ENCODE data around the gene KCNB1. TPM values are rescaled to one million over a fixed set of nuclear protein-coding genes. Genes with fewer than 3 reads are reported as not detected.

KCNB1 gene
- total RNA-seq, 6 donors from 2014 or later: 0.40 to 2.2 (median 0.98) TPM

DNA sequence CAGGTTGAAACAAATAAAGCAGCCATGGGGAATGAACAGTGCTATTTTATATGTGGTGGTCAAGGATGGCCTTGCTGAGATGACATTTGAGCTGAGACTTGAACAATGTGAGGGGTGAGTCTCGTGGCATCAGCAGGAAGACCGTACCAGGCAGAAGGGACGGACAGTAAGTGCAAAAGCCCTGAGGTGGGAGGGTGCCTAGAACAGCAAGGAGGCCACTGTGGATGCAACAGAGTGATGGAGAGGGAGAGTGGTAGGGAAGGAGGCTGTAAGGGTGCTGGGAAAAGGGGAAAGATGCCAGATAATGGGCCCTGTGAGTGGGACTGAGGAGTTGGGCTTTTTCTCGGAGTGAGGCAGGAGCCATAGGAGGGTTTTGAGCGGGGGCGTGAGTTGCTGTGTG is 11.5 kb downstream of the KCNB1 start:
- no peak for DNase-seq
- no peaks in the 10 kb centered on the region for H3K36me3 ChIP-seq
- 67 to 81% methylated on average over 6 of the region's 6 CpGs for WGBS, 2 donors
- H3K27me3 ChIP-seq: no peaks in the 10 kb centered on the region
- H3K4me1 ChIP-seq: no peaks in the 10 kb centered on the region
- H3K9me3 ChIP-seq: no peaks in the 10 kb centered on the region
- no peak for ATAC-seq (ENCODE audit: low FRiP score in 2 of 2)
- TF ChIP-seq EP300 (IDR thresholded peaks at IDR 0.05) (no peak), POLR2AphosphoS5 (IDR thresholded peaks at IDR 0.05) (no peak), POLR2A (IDR thresholded peaks at IDR 0.05) (no peak)
- TF ChIP-seq, protein P1, sequence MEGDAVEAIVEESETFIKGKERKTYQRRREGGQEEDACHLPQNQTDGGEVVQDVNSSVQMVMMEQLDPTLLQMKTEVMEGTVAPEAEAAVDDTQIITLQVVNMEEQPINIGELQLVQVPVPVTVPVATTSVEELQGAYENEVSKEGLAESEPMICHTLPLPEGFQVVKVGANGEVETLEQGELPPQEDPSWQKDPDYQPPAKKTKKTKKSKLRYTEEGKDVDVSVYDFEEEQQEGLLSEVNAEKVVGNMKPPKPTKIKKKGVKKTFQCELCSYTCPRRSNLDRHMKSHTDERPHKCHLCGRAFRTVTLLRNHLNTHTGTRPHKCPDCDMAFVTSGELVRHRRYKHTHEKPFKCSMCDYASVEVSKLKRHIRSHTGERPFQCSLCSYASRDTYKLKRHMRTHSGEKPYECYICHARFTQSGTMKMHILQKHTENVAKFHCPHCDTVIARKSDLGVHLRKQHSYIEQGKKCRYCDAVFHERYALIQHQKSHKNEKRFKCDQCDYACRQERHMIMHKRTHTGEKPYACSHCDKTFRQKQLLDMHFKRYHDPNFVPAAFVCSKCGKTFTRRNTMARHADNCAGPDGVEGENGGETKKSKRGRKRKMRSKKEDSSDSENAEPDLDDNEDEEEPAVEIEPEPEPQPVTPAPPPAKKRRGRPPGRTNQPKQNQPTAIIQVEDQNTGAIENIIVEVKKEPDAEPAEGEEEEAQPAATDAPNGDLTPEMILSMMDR (IDR thresholded peaks at IDR 0.05): no peak
- no peak overlapping the region for H3K27ac ChIP-seq
- H3K4me3 ChIP-seq: no peak overlapping the region

DNA sequence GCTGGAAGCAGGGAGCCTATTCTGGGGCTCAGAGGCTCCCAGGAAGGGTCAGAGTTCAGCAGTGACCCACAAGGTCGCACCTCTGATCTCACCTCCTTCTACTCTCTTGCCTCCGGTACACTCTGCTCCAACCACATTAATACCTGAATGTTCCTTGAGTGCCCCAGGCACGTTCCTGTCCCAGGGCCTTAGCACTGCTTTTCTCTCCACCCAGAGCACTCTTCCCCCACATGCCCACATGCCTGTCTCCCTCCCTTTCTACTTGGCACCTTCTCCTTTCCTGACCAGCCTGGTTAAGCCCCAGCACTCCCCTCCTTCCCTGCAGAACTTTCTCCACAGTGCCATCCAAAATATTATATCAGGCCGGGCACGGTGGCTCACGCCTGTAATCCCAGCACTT is 13.4 kb downstream of the KCNB1 start:
- WGBS, 2 donors: 83 to 84% methylated on average over 6 of the region's 6 CpGs

DNA sequence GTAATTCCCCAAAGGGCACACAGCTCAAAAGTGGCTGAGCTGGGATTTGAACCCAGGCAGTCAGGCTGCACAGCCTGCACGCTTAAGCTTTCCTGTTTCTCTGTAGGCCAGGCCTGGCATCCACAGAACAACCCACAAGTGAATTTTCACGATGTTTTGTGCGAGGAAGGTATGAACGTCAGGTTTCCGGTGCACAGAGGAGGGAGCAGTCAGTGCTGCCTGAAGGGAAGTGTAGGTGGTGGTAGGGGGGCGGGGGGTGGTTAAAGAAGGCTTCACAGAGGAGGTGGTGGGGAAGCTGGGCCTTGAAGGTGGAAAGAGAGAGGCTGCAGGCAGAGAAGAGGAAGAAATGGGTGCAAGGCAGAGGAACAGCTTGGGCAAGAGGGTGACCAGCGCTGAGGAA is 14.1 kb downstream of the KCNB1 start:
- Histone ChIP-seq H3K27me3 (no peaks in the 10 kb centered on the region), H3K9me3 (no peaks in the 10 kb centered on the region), H3K27ac (no peak overlapping the region), H3K4me1 (no peaks in the 10 kb centered on the region), H3K4me3 (no peak overlapping the region), H3K36me3 (no peaks in the 10 kb centered on the region)
- no peak for DNase-seq
- WGBS, 2 donors: 67 to 74% methylated on average over 7 of the region's 7 CpGs
- no peak for ATAC-seq (ENCODE audit: low FRiP score in 2 of 2)
- TF ChIP-seq, protein P1 (IDR thresholded peaks at IDR 0.05): no peak
- TF ChIP-seq EP300 (IDR thresholded peaks at IDR 0.05): no peak
- TF ChIP-seq POLR2AphosphoS5 (IDR thresholded peaks at IDR 0.05): no peak
- no peak for TF ChIP-seq POLR2A (IDR thresholded peaks at IDR 0.05)

More for the DNA sequence above, 13.4 kb downstream of the KCNB1 start:
- H3K4me3 ChIP-seq: no peak overlapping the region
- H3K36me3 ChIP-seq: no peaks in the 10 kb centered on the region
- no peaks in the 10 kb centered on the region for H3K27me3 ChIP-seq
- TF ChIP-seq POLR2A (IDR thresholded peaks at IDR 0.05) (no peak), POLR2AphosphoS5 (IDR thresholded peaks at IDR 0.05) (no peak), EP300 (IDR thresholded peaks at IDR 0.05) (no peak)
- TF ChIP-seq, protein P1 (IDR thresholded peaks at IDR 0.05): no peak
- no peak overlapping the region for H3K27ac ChIP-seq
- H3K4me1 ChIP-seq: no peaks in the 10 kb centered on the region
- no peak for DNase-seq
- ATAC-seq (ENCODE audit: low FRiP score in 2 of 2): no peak
- no peaks in the 10 kb centered on the region for H3K9me3 ChIP-seq

DNA sequence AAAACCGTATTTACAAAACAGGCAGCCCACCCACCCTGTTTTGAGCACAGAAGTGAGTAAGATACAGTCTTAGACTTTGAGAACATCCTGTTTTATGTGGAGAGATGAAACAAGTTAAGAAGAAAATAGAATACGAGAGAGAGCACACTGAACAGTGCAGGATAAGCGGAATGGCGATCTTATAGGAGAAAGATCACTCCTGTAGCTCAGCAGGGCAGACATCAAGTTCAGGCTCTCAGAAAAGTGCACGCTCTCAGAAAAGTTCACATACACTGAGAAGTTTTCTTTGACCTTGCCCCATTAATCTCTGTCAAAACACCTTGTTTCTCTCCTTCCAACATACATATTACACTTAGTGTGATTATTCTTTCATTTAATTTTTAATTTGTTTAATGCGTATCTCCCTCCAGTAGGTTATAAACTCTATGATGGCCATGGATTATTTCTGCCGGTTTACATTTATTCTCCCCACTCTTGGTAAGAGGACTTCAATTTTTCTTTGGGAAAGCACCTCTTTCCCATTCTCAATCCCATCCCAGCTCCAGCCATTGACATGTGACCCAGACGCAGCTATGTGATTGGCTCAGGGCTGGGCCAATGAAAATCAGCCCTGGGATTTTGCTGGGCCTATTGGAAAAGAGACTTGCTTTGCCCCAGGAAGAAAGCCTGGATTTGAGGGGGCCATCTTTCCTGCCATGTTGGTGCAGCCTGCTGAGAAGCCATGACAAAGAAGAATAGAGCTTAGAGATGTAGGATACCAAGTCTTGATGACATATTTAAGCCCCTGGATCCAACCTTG is 16.2 kb downstream of the KCNB1 start:
- H3K36me3 ChIP-seq: no peaks in the 10 kb centered on the region
- no peaks in the 10 kb centered on the region for H3K4me1 ChIP-seq
- H3K27ac ChIP-seq: no peak overlapping the region
- H3K4me3 ChIP-seq: no peak overlapping the region
- DNase-seq (no peak), ATAC-seq (ENCODE audit: low FRiP score in 2 of 2) (no peak)
- H3K9me3 ChIP-seq: no peaks in the 10 kb centered on the region
- WGBS, 2 donors: 84 to 85% methylated on average over 8 of the region's 8 CpGs
- no peaks in the 10 kb centered on the region for H3K27me3 ChIP-seq
- TF ChIP-seq POLR2AphosphoS5 (IDR thresholded peaks at IDR 0.05) (no peak), POLR2A (IDR thresholded peaks at IDR 0.05) (no peak), EP300 (IDR thresholded peaks at IDR 0.05) (no peak)
- TF ChIP-seq, protein P1 (IDR thresholded peaks at IDR 0.05): no peak

DNA sequence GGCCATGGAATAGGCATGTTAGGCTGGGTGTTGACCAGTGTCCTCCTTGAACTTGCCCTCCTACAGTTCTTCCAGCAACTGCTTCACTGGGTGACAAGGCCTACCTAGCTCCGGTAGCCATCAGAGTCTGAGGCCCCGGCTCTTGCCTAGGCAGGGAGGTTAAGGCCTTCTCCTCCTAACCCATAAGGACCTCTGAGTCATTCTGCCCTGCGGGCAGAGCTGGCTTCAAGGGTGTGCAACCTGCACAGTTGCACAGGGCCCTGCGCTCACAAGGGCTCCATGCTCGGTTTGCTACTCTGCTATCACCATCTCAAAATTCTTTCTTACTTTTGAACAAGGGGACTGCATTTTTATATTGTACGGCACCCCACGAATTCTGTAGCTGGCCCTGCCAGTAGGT is 17.9 kb downstream of the KCNB1 start:
- WGBS, 2 donors: 79 to 87% methylated on average over 7 of the region's 7 CpGs
- TF ChIP-seq POLR2AphosphoS5 (IDR thresholded peaks at IDR 0.05) (no peak), EP300 (IDR thresholded peaks at IDR 0.05) (no peak), POLR2A (IDR thresholded peaks at IDR 0.05) (no peak)
- TF ChIP-seq, protein P1 (IDR thresholded peaks at IDR 0.05): no peak
- H3K27me3 ChIP-seq: no peaks in the 10 kb centered on the region
- no peaks in the 10 kb centered on the region for H3K4me1 ChIP-seq
- ATAC-seq (ENCODE audit: low FRiP score in 2 of 2) (no peak), DNase-seq (no peak)
- H3K36me3 ChIP-seq: no peaks in the 10 kb centered on the region
- H3K9me3 ChIP-seq: no peaks in the 10 kb centered on the region
- H3K27ac ChIP-seq: no peak overlapping the region
- no peak overlapping the region for H3K4me3 ChIP-seq

All from upper lobe of left lung (tissue), 6 donors.